Astrocyte of the spinal cord (primary cell): ENCODE data around the gene SYNGR3.
A peak's percentile ranks its signal among the peaks of the same experiment; 100 is the strongest.

Experiments used
- DNase-seq: peaks from one replicate; pipeline ENCODE4 v3.0.0; 2011; ENCODE audit warnings: low read depth, low spot score
- H3K4me3 ChIP-seq: 2 replicates; pipeline ENCODE4 v1.5.1; 2011; ENCODE audit warnings: low read depth, mild to moderate bottlenecking, low read length, moderate library complexity
- CTCF ChIP-seq: IDR thresholded peaks from 2 replicates; pipeline ENCODE4 v1.5.1; 2012; ENCODE audit warnings: low read depth, mild to moderate bottlenecking, low read length, inconsistent platforms
- in situ Hi-C: cut with HindIII; loops from 2 replicates; pipeline ENCODE4 v1.10.0; 2017; ENCODE audit warnings: low sequenced_read_pairs

SYNGR3 gene

GRCh38 chr16:1980030-1980769 lies 9.6 kb upstream of the SYNGR3 start:
- TF ChIP-seq CTCF: no peak
- no peak for DNase-seq
- no peak overlapping the region for H3K4me3 ChIP-seq
- in situ Hi-C loops: no loop called here

- in situ Hi-C loops: no loop called here
- no peak overlapping the region for H3K4me3 ChIP-seq
- no peak for TF ChIP-seq CTCF
- DNase-seq: no peak
Measured at GRCh38 chr16:1980770-1981087, 9.0 kb upstream of the SYNGR3 start.

- DNase-seq: no peak
- in situ Hi-C loops: no loop called here
- TF ChIP-seq CTCF: no peak
- no peak within 1 kb of the TSS for H3K4me3 ChIP-seq
Measured at GRCh38 chr16:1981398-1981836, 8.4 kb upstream of the SYNGR3 start, which contains the start of gene NOXO1. Gene NOXO1 (minus strand): TSS chr16:1981469. CDS start chr16:1981179, 290 bp downstream.

- H3K4me3 ChIP-seq: no peak overlapping the region
- no peak for TF ChIP-seq CTCF
- DNase-seq: no peak
- in situ Hi-C loops: no loop called here
Measured at GRCh38 chr16:1982013-1982433, 7.7 kb upstream of the SYNGR3 start.

- no peak overlapping the region for H3K4me3 ChIP-seq
- in situ Hi-C loops: no loop called here
- TF ChIP-seq CTCF: no peak
- DNase-seq: no peak
Measured at GRCh38 chr16:1982991-1983543, 6.7 kb upstream of the SYNGR3 start.

- peak; percentile 91 for DNase-seq
- TF ChIP-seq CTCF: peak; percentile 45
- peak within 1 kb of the TSS; percentile 73 for H3K4me3 ChIP-seq
Measured at GRCh38 chr16:1983544-1984346, 6.0 kb upstream of the SYNGR3 start, which contains the start of gene GFER. Gene GFER (plus strand): TSS chr16:1984193. CDS start chr16:1984219, 26 bp downstream.

More at GRCh38 chr16:1983544-1984346, 6.0 kb upstream of the SYNGR3 start, which contains the start of gene GFER:
- in situ Hi-C loops: no loop called here
